Activated naive CD4-positive, alpha-beta T cell treated with anti-CD3 and anti-CD28 coated beads, Interleukin-2, amount 50 U/mL, for 24 hours (primary cell): ENCODE results near the gene LMBRD2.
"Not testable (repeated sequence)": the region's sequence is repeated elsewhere in the genome, so short reads cannot be mapped to it uniquely, and the experiment has no call there.

Source experiments
- H3K27ac Mint-ChIP-seq: one replicate; pipeline ENCODE4 v1.8.0; 2021; ENCODE audit warnings: mild to moderate bottlenecking, mixed read lengths
- H3K27me3 Mint-ChIP-seq: one replicate; pipeline ENCODE4 v1.8.0; 2021; ENCODE audit warnings: mixed read lengths
- H3K36me3 Mint-ChIP-seq: one replicate; pipeline ENCODE4 v1.8.0; 2021; ENCODE audit warnings: mixed read lengths
- H3K4me1 Mint-ChIP-seq: one replicate; pipeline ENCODE4 v1.8.0; 2021; ENCODE audit warnings: mixed read lengths
- H3K4me3 Mint-ChIP-seq: one replicate; pipeline ENCODE4 v1.8.0; 2021; ENCODE audit warnings: mild to moderate bottlenecking, mixed read lengths
- H3K9me3 Mint-ChIP-seq: one replicate; pipeline ENCODE4 v1.8.0; 2021; ENCODE audit warnings: mixed read lengths

Gene LMBRD2

GRCh38 chr5:36150676-36151433 is 832 bp downstream of the LMBRD2 start:
- Mint-ChIP-seq H3K36me3 (peaks cover 13% of the 10 kb centered on the region), H3K27ac (peak overlapping the region; percentile 82), H3K27me3 (no peaks in the 10 kb centered on the region)

GRCh38 chr5:36147681-36148080 is 4.0 kb downstream of the LMBRD2 start:
- Mint-ChIP-seq H3K36me3 (no peaks in the 10 kb centered on the region), H3K27ac (no peak overlapping the region), H3K9me3 (no peaks in the 10 kb centered on the region), H3K4me3 (peak overlapping the region; percentile 46), H3K4me1 (peaks cover 49% of the 10 kb centered on the region), H3K27me3 (no peaks in the 10 kb centered on the region)

More at GRCh38 chr5:36150676-36151433, 832 bp downstream of the LMBRD2 start:
- Mint-ChIP-seq H3K9me3 (no peaks in the 10 kb centered on the region), H3K4me3 (peak overlapping the region; percentile 92), H3K4me1 (peaks cover 63% of the 10 kb centered on the region)

GRCh38 chr5:36146390-36146789 is 5.3 kb downstream of the LMBRD2 start:
- no peak overlapping the region for H3K4me3 Mint-ChIP-seq
- peaks cover 1% of the 10 kb centered on the region for H3K36me3 Mint-ChIP-seq
- H3K27ac Mint-ChIP-seq, result no peak overlapping the region
- H3K27me3 Mint-ChIP-seq, result no peaks in the 10 kb centered on the region
- no peaks in the 10 kb centered on the region for H3K9me3 Mint-ChIP-seq
- peaks cover 47% of the 10 kb centered on the region for H3K4me1 Mint-ChIP-seq

- no peaks in the 10 kb centered on the region for H3K9me3 Mint-ChIP-seq
- H3K27ac Mint-ChIP-seq, result no peak overlapping the region
- peaks cover 39% of the 10 kb centered on the region for H3K4me1 Mint-ChIP-seq
- H3K27me3 Mint-ChIP-seq, result no peaks in the 10 kb centered on the region
- H3K36me3 Mint-ChIP-seq, result peaks cover 8% of the 10 kb centered on the region
- H3K4me3 Mint-ChIP-seq, result no peak overlapping the region
Measured at GRCh38 chr5:36145311-36145710, 6.4 kb downstream of the LMBRD2 start.

DNA sequence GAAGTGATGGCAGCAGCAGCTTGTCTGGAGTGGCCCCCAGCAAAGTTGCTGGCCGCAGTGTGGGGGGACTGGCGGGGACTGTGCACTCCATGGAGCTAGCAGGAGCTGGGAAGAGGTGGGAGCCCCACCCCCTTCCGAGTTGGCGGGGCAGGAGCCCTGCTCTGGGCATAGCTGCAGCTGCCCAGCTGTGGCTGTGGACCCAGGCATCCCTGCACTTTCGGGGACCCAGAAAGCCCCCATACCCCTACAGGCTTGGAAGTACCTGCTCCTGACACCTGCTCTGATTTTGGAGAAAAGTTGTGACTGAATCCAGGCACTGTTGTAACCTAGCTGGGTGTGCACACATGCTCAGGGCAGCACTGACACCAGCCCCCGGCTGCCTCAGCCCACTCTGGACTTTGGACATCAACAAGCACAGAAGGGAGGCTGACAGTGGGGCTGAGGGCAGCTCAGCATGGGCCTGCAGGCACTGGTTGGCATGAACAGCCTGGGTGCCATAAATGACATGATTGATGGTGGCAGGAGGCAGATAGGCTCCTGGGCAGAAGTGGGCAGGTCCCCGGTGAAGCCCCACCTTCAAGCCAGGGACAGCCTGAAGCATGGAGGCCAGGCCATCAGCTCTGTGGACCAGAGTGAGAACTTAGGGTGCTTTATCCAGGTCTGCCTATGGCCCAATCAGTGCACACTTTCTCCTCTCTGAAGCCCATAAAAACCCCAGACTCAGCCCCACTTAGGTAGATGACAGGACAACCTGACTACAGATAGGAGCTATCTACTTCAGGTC is 12.6 kb downstream of the LMBRD2 start:
- no peaks in the 10 kb centered on the region for H3K4me1 Mint-ChIP-seq
- H3K36me3 Mint-ChIP-seq, result peaks cover 32% of the 10 kb centered on the region
- H3K27me3 Mint-ChIP-seq, result no peaks in the 10 kb centered on the region
- no peaks in the 10 kb centered on the region for H3K9me3 Mint-ChIP-seq
- H3K27ac Mint-ChIP-seq, result no peak overlapping the region
- H3K4me3 Mint-ChIP-seq, result no peak overlapping the region

GRCh38 chr5:36136581-36136980 is 15.1 kb downstream of the LMBRD2 start:
- no peak overlapping the region for H3K27ac Mint-ChIP-seq
- peaks cover 43% of the 10 kb centered on the region for H3K36me3 Mint-ChIP-seq
- H3K4me3 Mint-ChIP-seq, result no peak overlapping the region
- H3K27me3 Mint-ChIP-seq, result no peaks in the 10 kb centered on the region
- H3K4me1 Mint-ChIP-seq, result peaks cover 8% of the 10 kb centered on the region
- H3K9me3 Mint-ChIP-seq, result peaks cover 5% of the 10 kb centered on the region

- peaks cover 45% of the 10 kb centered on the region for H3K36me3 Mint-ChIP-seq
- H3K9me3 Mint-ChIP-seq, result peaks cover 5% of the 10 kb centered on the region
- H3K27me3 Mint-ChIP-seq, result no peaks in the 10 kb centered on the region
- no peak overlapping the region for H3K4me3 Mint-ChIP-seq
- H3K4me1 Mint-ChIP-seq, result peaks cover 13% of the 10 kb centered on the region
- no peak overlapping the region for H3K27ac Mint-ChIP-seq
Measured at GRCh38 chr5:36135988-36136387, 15.7 kb downstream of the LMBRD2 start.

DNA sequence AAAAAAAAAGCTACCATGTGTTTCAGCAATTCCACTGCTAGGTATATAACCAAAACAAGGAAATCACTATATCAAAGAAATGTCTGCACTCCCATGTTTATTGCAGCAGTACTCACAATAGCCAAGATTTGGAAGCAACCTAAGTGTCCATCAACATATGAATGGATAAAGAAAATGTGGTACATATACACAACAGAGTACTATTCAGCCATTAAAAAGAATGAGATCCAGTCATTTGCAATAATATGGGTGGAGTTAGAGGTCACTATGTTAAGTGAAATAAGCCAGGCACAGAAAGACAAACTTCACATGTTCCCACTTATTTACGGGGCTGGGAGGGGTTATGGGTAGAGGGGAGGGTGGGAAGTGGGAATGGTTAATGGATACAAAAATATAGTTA is 18.7 kb downstream of the LMBRD2 start:
- Mint-ChIP-seq H3K9me3 (peaks cover 15% of the 10 kb centered on the region), H3K4me1 (peaks cover 22% of the 10 kb centered on the region), H3K36me3 (peaks cover 54% of the 10 kb centered on the region)
- not testable (repeated sequence) for H3K4me3 Mint-ChIP-seq, H3K27ac Mint-ChIP-seq, H3K27me3 Mint-ChIP-seq

DNA sequence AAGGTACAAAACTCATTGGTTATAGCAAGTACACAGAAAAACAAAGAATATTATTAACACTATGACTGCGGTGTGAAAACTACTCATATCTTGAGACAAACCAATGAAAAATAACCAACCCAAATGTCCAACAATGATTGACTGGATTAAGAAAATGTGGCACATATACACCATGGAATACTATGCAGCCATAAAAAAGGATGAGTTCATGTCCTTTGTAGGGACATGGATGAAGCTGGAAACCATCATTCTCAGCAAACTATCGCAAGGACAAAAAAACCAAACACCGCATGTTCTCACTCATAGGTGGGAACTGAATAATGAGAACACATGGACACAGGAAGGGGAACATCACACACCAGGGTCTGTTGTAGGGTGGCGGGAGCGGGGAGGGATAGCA is 22.0 kb downstream of the LMBRD2 start:
- H3K4me1 Mint-ChIP-seq, result peaks cover 35% of the 10 kb centered on the region
- H3K27me3 Mint-ChIP-seq, H3K27ac Mint-ChIP-seq, H3K4me3 Mint-ChIP-seq: not testable (repeated sequence)
- H3K9me3 Mint-ChIP-seq, result peaks cover 15% of the 10 kb centered on the region
- peaks cover 52% of the 10 kb centered on the region for H3K36me3 Mint-ChIP-seq

- H3K36me3 Mint-ChIP-seq, result peaks cover 51% of the 10 kb centered on the region
- H3K27me3 Mint-ChIP-seq, result no peaks in the 10 kb centered on the region
- peaks cover 35% of the 10 kb centered on the region for H3K4me1 Mint-ChIP-seq
- H3K27ac Mint-ChIP-seq, result no peak overlapping the region
- no peak overlapping the region for H3K4me3 Mint-ChIP-seq
- peaks cover 15% of the 10 kb centered on the region for H3K9me3 Mint-ChIP-seq
Measured at GRCh38 chr5:36128795-36129194, 22.9 kb downstream of the LMBRD2 start.

DNA sequence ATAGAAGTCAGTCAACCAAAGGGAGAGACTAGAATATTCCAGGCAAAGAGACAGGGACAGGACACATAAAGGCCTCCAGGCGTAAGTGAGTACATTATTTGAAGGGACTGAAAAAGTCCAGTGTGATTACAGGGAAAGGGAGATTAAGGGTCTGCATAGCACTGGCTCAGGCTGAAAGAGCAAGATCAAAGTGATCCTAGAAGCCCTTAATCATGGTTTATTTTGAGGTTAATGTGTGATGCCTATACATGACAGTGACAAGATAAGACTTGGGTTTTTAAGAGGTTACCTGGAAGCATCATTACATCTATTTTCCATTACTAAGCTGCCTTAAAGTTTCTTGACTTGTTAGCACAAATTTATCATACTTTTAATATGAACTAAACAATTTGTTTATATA is 25.8 kb downstream of the LMBRD2 start:
- Mint-ChIP-seq H3K27me3 (no peaks in the 10 kb centered on the region), H3K4me3 (no peak overlapping the region), H3K27ac (peak overlapping the region; percentile 0), H3K4me1 (peaks cover 21% of the 10 kb centered on the region), H3K36me3 (peaks cover 39% of the 10 kb centered on the region), H3K9me3 (peaks cover 10% of the 10 kb centered on the region)

DNA sequence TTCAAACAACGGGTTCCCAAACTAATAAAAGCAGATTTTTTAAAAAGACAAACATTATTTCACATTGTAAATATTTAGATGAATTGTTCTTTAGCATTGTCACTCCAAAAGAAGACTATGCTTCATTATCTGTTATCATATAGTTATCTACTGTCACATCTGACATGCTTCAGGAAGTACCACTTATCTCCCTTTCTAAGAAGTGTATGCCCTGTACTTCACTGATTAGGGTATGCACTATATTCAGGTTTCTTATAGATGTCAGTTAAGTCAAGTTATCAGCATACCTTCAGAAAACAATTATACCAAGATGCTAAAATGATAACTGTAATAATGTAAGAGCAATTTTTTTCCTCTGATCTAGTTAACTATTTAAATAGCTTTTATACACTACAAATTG is 40.4 kb downstream of the LMBRD2 start:
- Mint-ChIP-seq H3K27me3 (no peaks in the 10 kb centered on the region), H3K36me3 (peaks cover 29% of the 10 kb centered on the region), H3K4me3 (no peak overlapping the region), H3K9me3 (no peaks in the 10 kb centered on the region), H3K4me1 (no peaks in the 10 kb centered on the region), H3K27ac (no peak overlapping the region)

DNA sequence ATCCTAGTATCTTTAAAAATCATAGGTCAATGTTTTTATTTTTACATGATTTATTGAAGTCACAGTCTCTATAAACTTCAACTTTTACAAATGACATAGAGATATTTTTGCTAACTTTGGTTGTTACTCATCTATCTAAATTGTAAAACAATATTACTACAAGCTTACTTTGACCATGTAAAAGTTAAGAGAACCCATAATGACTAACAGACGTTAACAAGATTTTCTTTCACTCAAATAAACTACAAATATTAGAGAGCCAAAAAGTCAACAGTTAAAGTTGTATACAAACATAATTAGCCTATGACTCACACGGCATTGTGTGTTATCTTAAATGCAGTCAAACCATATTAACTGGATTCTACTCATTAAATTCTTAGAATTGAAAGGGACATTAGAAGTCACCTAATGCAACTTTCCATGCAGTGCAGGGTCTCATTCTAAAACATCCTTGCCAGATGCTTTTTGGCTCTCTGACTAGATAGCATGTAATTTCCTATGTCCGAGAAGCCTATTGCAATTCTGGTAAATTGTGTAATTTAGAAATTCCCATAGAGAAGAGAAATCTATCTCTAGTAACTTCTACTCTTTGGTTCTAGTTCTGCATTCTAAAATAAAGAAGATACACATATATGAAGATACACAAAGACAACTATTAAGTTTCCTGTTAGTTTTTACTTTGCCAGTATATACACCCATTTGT is 42.8 kb downstream of the LMBRD2 start:
- no peaks in the 10 kb centered on the region for H3K4me1 Mint-ChIP-seq
- H3K36me3 Mint-ChIP-seq, result peaks cover 35% of the 10 kb centered on the region
- H3K9me3 Mint-ChIP-seq, result no peaks in the 10 kb centered on the region
- no peak overlapping the region for H3K4me3 Mint-ChIP-seq
- no peaks in the 10 kb centered on the region for H3K27me3 Mint-ChIP-seq
- no peak overlapping the region for H3K27ac Mint-ChIP-seq

DNA sequence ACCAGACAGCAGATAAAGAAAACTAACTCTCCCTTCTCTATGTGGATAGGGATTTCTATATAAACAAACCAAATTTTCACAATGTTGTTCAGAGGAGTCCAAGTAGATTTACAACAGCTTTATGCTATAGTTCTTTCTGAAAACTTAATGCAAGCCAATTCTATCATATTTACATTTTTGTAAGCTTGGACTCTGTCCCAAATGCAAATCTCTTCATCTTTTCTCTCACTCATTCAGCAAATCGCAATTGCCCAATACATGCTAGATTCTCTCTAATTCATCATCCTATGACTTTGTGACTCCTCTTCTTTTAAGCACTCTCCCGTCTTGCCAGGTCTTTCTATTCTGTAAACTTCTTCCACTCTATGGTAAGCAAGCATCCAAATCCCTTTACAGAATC is 45.9 kb downstream of the LMBRD2 start:
- peaks cover 33% of the 10 kb centered on the region for H3K36me3 Mint-ChIP-seq
- no peak overlapping the region for H3K4me3 Mint-ChIP-seq
- H3K27ac Mint-ChIP-seq, result no peak overlapping the region
- no peaks in the 10 kb centered on the region for H3K27me3 Mint-ChIP-seq
- H3K4me1 Mint-ChIP-seq, result no peaks in the 10 kb centered on the region
- H3K9me3 Mint-ChIP-seq, result no peaks in the 10 kb centered on the region

- H3K4me1 Mint-ChIP-seq, result no peaks in the 10 kb centered on the region
- H3K27me3 Mint-ChIP-seq, result no peaks in the 10 kb centered on the region
- no peak overlapping the region for H3K27ac Mint-ChIP-seq
Measured at GRCh38 chr5:36099748-36100147, 51.9 kb downstream of the LMBRD2 start.

DNA sequence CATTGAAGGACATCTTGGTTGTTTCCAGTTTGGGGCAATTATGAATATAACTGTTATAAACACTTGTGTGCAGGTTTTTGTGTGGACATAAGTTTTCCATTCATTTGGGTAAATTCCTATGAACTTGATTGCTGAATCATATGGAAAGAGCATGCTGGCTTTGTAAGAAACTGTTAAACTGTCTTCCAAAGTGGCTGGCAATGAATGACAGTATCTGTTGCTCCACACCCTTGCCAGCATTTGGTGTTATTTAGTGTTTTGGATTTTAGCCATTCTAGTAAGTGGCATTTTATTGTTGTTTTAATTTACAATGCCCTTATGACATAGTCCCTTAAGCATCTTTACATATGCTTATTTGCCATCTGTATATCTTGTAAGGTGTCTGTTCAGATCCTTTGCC is 55.2 kb downstream of the LMBRD2 start:
- Mint-ChIP-seq H3K9me3 (no peaks in the 10 kb centered on the region), H3K36me3 (no peaks in the 10 kb centered on the region), H3K27me3 (no peaks in the 10 kb centered on the region), H3K4me1 (no peaks in the 10 kb centered on the region), H3K4me3 (no peak overlapping the region), H3K27ac (no peak overlapping the region)

More at GRCh38 chr5:36099748-36100147, 51.9 kb downstream of the LMBRD2 start:
- Mint-ChIP-seq H3K9me3 (no peaks in the 10 kb centered on the region), H3K36me3 (peaks cover 9% of the 10 kb centered on the region), H3K4me3 (no peak overlapping the region)
